ENCODE data around the gene NAGS. TPM values are rescaled to one million over a fixed set of nuclear protein-coding genes. Genes with fewer than 3 reads are reported as not detected.

The NAGS gene
- total and polyA plus RNA-seq, 10 of the 15 experiments (the other 5 are each of a cell fraction or from before 2014, with no cell fraction given) = 0.11 to 1.6 (median 0.64) TPM; not detected in 1

- FAIRE-seq = no peak
- SMC1A ChIA-PET (ENCODE audit: uncharacterized antibody, unreplicated experiment) = interaction anchor here (2.0 to 4.7 kb wide), 2 partner anchors 75 to 96 kb away, joined by 12 to 20 read pairs; no protein-coding TSS in a partner anchor
- no peak overlapping the region for H3K9ac ChIP-seq (ENCODE audit: control insufficient read depth, insufficient read depth, low read length)
- H4K20me1 ChIP-seq (ENCODE audit: control insufficient read depth, insufficient read depth) = no peaks in the 10 kb centered on the region
- intact Hi-C loops (cut with micrococcal nuclease; ENCODE audit: unreplicated experiment) = no loop called here
- peaks cover 17 to 24% of the 10 kb centered on the region in 2 experiments for H3K36me3 ChIP-seq (ENCODE audit: control insufficient read depth in 2 of 2, insufficient read depth in 2 of 2, low read length in 1 of 2)
- no peak for DNase-seq (ENCODE audit: low read depth, low spot score)
- in situ Hi-C loops (cut with MboI) = loop anchor here (5.0 kb wide), 1 partner anchor 98 kb away; the partner anchor contains the start of gene PPY
- POLR2A ChIA-PET = no interaction called here
- peaks cover 16% of the 10 kb centered on the region for H3K79me2 ChIP-seq (ENCODE audit: control insufficient read depth, insufficient read depth, low read length)
- H3K4me2 ChIP-seq (ENCODE audit: control insufficient read depth, insufficient read depth) = no peak overlapping the region
- no peaks in the 10 kb centered on the region for H3K4me1 ChIP-seq (ENCODE audit: control insufficient read depth, insufficient read depth, low read length)
- H3K27me3 ChIP-seq (replicated peaks in 1 of 2; ENCODE audit: control insufficient read depth in 2 of 2, insufficient read depth in 2 of 2, low read length in 1 of 2) = no peaks in the 10 kb centered on the region
- TF ChIP-seq WRNIP1 (IDR thresholded peaks at IDR 0.05; ENCODE audit: borderline replicate concordance, low read depth, low read length) (no peak), PML (IDR thresholded peaks at IDR 0.05; ENCODE audit: low read length) (no peak)
- H3K4me3 ChIP-seq = no peak overlapping the region
- H2AFZ ChIP-seq (ENCODE audit: control insufficient read depth, low read depth, low read length) = no peak overlapping the region
- WGBS (ENCODE audit: insufficient coverage, insufficient replicate concordance, low lambda C conversion rate, missing lambda C conversion rate) = 74% methylated on average over 6 of the region's 6 CpGs
- no TSS peak for BruUV-seq (replicated peaks)
- no peak for ATAC-seq
- CTCF ChIA-PET = interaction anchor here (0.9 to 5.1 kb wide), 11 partner anchors 13 to 110 kb away, joined by 3 to 42 read pairs (median 4); partner anchors contain the start of genes HDAC5 and TMEM101
- no peaks in the 10 kb centered on the region for H3K9me3 ChIP-seq (replicated peaks; ENCODE audit: control insufficient read depth, insufficient read depth, low read length)
- H3K27ac ChIP-seq (ENCODE audit: control insufficient read depth, insufficient read depth) = peak overlapping the region; percentile 11; the same call in 1 of the 2 replicates
- RAD21 ChIA-PET (ENCODE audit: unreplicated experiment) = interaction anchor here (0.6 to 2.9 kb wide), 3 partner anchors 69 to 96 kb away, joined by 3 to 26 read pairs (median 9); no protein-coding TSS in a partner anchor
Observed at GRCh38 chr17:44039829-44040635, 35.6 kb downstream of the NAGS start.

GRCh38 chr17:44043272-44043696 lies 38.9 kb downstream of the NAGS start:
- no peaks in the 10 kb centered on the region; the same call in 1 of the 3 replicates for H3K9me3 ChIP-seq (replicated peaks; ENCODE audit: control insufficient read depth, insufficient read depth, low read length)
- RAD21 ChIA-PET (ENCODE audit: unreplicated experiment) = interaction anchor here (1.3 kb wide), 1 partner anchor 99 kb away, joined by 4 read pairs; no protein-coding TSS in a partner anchor
- TF ChIP-seq CHD1 (IDR thresholded peaks at IDR 0.05; ENCODE audit: low read depth, low read length) (no peak), POLR2AphosphoS5 (IDR thresholded peaks at IDR 0.05; ENCODE audit: low read length) (no peak), E4F1 (IDR thresholded peaks at IDR 0.05; ENCODE audit: borderline replicate concordance, partially characterized antibody) (no peak), MYC (IDR thresholded peaks at IDR 0.05; ENCODE audit: insufficient read depth, insufficient read length, insufficient replicate concordance, low read length, severe bottlenecking) (no peak)
- TF ChIP-seq, protein P1, sequence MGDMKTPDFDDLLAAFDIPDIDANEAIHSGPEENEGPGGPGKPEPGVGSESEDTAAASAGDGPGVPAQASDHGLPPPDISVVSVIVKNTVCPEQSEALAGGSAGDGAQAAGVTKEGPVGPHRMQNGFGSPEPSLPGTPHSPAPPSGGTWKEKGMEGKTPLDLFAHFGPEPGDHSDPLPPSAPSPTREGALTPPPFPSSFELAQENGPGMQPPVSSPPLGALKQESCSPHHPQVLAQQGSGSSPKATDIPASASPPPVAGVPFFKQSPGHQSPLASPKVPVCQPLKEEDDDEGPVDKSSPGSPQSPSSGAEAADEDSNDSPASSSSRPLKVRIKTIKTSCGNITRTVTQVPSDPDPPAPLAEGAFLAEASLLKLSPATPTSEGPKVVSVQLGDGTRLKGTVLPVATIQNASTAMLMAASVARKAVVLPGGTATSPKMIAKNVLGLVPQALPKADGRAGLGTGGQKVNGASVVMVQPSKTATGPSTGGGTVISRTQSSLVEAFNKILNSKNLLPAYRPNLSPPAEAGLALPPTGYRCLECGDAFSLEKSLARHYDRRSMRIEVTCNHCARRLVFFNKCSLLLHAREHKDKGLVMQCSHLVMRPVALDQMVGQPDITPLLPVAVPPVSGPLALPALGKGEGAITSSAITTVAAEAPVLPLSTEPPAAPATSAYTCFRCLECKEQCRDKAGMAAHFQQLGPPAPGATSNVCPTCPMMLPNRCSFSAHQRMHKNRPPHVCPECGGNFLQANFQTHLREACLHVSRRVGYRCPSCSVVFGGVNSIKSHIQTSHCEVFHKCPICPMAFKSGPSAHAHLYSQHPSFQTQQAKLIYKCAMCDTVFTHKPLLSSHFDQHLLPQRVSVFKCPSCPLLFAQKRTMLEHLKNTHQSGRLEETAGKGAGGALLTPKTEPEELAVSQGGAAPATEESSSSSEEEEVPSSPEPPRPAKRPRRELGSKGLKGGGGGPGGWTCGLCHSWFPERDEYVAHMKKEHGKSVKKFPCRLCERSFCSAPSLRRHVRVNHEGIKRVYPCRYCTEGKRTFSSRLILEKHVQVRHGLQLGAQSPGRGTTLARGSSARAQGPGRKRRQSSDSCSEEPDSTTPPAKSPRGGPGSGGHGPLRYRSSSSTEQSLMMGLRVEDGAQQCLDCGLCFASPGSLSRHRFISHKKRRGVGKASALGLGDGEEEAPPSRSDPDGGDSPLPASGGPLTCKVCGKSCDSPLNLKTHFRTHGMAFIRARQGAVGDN (IDR thresholded peaks at IDR 0.05) = no peak
- no peaks in the 10 kb centered on the region for H3K4me1 ChIP-seq (ENCODE audit: control insufficient read depth, insufficient read depth, low read length)
- H2AFZ ChIP-seq (ENCODE audit: control insufficient read depth, low read depth, low read length) = no peak overlapping the region
- no peak overlapping the region for H3K4me2 ChIP-seq (ENCODE audit: control insufficient read depth, insufficient read depth)
- H3K27me3 ChIP-seq (replicated peaks in 1 of 2; ENCODE audit: control insufficient read depth in 2 of 2, insufficient read depth in 2 of 2, low read length in 1 of 2) = no peaks in the 10 kb centered on the region
- SMC1A ChIA-PET (ENCODE audit: uncharacterized antibody, unreplicated experiment) = interaction anchor here (1.5 to 4.7 kb wide), 5 partner anchors 11 to 125 kb away, joined by 4 to 20 read pairs (median 7); no protein-coding TSS in a partner anchor
- no peak overlapping the region for H3K27ac ChIP-seq (ENCODE audit: control insufficient read depth, insufficient read depth)
- ATAC-seq (no peak), DNase-seq (ENCODE audit: low read depth, low spot score) (no peak), FAIRE-seq (no peak)
- H3K79me2 ChIP-seq (ENCODE audit: control insufficient read depth, insufficient read depth, low read length) = peaks cover 22% of the 10 kb centered on the region
- no peaks in the 10 kb centered on the region for H4K20me1 ChIP-seq (ENCODE audit: control insufficient read depth, insufficient read depth)
- WGBS (ENCODE audit: insufficient coverage, insufficient replicate concordance, low lambda C conversion rate, missing lambda C conversion rate) = 81% methylated on average over 4 of the region's 4 CpGs
- CTCF ChIA-PET = interaction anchor here (0.7 to 5.1 kb wide), 17 partner anchors 8 to 489 kb away, joined by 3 to 42 read pairs (median 5); partner anchors contain the start of gene HDAC5
- POLR2A ChIA-PET = interaction anchor here (1.6 kb wide), 1 partner anchor 23 kb away, joined by 5 read pairs; the partner anchor contains the start of gene LSM12
- no TSS peak for BruUV-seq (replicated peaks)
- H3K4me3 ChIP-seq = no peak overlapping the region
- H3K9ac ChIP-seq (ENCODE audit: control insufficient read depth, insufficient read depth, low read length) = no peak overlapping the region
- in situ Hi-C loops (cut with MboI) (loop anchor here (5.0 kb wide), 1 partner anchor 101 kb away; the partner anchor contains the start of gene PPY), intact Hi-C loops (cut with micrococcal nuclease; ENCODE audit: unreplicated experiment) (no loop called here)
- H3K36me3 ChIP-seq (ENCODE audit: control insufficient read depth in 2 of 2, insufficient read depth in 2 of 2, low read length in 1 of 2) = peaks cover 8 to 28% of the 10 kb centered on the region in 2 experiments

All from GM12878 (cell line).